Activated CD4-positive, alpha-beta T cell treated with anti-CD3 and anti-CD28 coated beads, Interleukin-2, amount 50 U/mL, for 16 hours (primary cell): Measurements from ENCODE around the gene SP3.

Source experiments
- DNase-seq: peaks from one replicate; pipeline ENCODE4 v3.0.0-alpha.2; 2020

The SP3 gene

DNA sequence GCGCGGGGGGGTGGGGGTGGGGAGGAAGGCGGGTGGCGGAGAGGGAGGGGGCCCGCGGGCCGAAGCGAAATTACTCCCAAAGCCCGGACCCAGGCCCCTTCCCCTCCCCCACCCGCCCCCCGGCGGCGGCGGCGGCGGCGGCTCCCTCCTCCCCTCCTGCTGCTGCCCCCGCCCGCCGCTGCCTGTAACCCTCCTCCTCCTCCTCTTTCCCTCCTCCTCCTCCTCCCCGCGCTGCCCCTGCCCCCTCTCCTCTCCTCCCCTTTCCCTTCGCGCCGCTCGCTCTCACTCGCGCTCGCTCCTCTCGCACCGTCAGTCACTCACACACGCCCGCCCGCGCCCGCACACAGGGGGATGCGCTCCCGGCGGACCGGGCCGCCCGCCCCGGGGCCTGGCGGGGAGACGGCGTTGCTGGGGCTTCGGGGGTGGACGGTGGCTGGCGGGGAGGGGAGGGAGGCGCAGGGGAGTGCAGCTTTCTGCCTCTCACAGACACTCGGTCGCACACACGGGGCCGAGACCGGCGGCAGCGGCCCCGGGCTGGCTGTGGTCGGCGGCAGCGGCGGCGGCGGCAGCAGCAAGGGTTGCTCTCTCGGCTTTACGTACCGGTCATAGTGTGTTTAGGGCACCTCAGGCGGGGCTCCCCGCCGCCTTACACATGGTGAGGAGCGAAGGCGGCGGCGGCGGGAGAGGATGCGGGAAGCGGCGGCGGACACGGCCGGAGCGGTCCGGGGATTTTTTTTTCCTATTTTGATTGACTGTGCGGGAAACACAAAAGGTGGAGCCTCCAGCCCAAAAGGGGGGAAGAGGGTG is 405 bp downstream of the SP3 start:
- peak; percentile 92 for DNase-seq

DNA sequence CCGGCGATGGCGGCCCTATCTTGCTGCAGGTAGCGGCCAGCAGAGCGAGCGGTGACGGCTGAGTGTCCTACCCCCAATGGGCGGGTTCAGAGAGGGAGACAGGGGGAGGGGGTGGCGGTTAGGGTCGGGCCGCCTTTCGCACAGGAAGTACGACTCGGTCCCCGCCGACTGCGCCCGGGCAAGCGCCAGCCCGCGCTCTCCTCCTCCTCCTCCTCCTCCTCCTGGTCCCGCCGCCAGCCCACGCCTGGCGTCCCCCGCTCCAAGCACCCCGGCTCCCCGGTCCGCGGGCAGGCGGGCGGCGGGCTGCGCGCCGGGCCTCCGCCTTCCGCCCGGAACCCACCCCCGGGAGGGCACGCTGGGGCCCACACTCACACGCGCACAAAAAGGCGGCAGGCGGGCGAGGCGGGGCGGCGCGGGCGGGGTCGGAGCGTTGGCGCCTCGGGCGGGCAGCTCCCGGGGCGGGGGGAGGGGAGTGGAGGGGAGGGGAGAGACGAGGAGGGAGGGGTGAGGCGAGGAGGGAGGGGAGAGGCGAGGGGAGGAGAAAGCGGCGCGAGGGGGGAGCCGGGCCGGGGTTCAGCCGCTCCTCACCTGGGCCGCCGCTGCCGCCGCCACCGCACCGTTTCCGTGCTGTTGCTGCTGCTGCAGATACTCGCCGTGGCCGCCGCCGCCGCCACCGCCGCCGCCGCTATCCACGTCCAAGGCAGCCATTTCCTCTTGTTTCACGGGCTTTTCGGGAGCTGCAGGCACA is 1.2 kb downstream of the SP3 start:
- peak; percentile 95 for DNase-seq

DNA sequence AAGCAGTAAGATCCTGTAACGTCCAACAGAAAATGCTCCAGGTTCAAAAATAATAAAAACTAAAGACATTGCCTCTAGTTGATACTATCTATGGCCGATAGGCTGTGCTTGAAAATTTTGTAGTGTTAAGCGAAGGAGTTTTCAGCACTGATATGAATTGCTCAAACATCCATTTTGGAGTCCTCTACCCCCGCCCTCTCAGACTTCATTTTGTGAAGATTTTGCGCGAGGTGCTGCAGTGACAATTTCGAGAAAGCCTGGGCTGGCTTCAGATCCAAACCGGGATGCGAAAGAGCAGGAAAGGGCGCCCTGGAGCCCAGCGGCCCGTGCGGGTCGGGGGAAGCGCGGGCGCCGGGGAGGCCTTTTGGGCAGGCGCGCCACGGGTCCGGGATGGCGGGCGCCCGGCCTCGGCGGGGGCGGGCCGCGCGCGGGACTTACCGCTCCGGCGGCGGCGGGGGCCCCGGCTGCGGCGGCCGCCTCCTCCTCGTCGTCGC is 1.8 kb downstream of the SP3 start:
- peak; percentile 70 for DNase-seq

DNA sequence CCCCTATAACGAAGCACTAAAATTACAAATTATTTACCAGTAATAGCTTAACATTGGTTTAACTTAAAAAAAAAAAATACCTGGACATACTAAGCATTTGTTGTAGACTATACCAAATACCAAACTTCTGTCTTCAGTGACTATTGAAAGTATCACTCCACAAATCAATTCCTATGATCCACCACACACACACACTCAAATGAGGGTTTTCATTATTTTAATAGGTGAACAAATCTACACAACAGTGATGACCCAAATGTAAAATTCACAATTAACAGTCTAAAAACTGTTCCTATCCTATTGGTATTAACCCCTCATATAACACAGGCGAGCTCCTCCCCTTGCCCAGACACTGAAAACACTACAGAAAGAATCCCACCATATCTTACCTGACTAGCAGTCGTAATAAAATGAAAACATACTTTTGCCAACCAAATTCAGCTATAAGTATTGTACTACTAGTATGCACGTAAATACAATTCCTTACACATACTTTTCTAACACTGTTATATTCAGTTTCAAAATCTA is 2.5 kb downstream of the SP3 start:
- DNase-seq, result no peak

DNA sequence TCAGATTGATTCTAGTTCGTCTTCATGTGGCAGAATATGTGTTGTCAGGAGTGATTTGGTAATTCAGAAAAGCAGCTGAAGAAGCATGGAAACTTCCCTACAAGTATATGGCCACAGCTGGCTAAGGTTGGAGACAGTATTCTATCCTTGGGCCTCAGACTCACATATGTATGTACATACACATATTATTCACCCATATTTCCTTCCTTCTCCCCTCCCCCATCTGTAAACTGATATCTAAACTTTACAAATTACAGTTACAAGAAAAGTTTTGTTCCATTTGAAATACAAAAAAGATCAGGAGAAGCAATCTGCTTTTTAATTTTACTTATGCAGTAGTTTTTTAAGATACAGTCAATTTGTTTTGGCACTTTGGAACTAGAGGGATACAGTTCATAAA is 3.1 kb downstream of the SP3 start:
- DNase-seq, result peak; percentile 48

DNA sequence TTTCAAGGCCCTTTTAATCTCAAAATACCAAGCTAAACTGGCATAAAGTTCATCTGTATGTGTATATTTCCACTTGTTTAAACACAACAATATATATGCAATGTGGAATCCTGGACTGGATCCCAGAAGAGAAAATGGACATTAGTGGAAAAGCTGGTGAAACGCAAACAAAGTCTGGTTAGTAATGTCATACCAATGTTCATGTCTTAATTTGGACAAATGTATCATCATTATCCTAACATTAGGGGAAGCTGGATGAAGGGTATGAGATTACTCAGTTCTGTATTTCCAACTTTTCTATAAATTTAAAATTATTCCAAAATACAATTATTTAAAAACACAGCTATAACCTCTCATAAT is 3.8 kb downstream of the SP3 start:
- no peak for DNase-seq

DNA sequence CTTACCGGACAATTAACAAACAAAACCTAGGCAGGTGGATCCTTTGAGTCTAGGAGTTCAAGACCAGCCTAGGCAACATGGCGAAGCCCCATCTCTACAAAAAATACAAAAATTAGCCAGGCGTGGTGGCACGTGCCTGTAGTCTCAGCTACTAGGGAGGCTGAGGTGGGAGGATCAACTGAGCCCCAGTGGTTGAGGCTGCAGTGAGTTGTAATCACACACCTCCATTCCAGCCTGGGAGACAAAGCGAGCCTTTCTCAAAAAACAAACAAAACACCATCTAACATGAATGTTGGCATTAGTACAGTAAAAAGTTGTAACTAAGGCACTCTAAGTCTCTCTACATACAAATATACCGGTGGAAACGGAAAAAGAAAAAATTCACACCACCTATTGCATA is 5.3 kb downstream of the SP3 start:
- no peak for DNase-seq

DNA sequence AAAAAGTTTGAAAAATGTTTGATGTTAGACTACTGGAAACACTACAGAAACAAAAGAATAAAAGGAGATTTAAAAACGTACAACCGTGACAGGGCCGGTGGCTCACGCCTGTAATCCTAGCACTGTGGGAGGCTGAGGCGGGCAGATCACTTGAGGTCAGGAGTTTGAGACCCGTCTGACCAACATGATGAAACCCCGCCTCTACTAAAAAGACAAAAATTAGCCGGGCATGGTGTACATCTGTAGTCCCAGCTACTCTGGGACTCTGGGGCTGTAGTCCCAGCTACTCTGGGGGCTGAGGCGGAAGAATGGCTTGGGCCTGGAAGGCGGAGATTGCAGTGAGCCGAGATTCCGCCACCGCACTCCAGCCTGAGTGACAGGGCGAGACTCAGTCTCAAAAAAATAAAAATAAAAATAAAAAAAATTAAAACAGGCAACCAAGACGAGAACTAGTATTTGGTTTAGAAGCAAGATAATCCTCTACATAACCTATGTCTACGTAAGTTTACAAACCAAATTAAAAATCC is 5.8 kb downstream of the SP3 start:
- no peak for DNase-seq

DNA sequence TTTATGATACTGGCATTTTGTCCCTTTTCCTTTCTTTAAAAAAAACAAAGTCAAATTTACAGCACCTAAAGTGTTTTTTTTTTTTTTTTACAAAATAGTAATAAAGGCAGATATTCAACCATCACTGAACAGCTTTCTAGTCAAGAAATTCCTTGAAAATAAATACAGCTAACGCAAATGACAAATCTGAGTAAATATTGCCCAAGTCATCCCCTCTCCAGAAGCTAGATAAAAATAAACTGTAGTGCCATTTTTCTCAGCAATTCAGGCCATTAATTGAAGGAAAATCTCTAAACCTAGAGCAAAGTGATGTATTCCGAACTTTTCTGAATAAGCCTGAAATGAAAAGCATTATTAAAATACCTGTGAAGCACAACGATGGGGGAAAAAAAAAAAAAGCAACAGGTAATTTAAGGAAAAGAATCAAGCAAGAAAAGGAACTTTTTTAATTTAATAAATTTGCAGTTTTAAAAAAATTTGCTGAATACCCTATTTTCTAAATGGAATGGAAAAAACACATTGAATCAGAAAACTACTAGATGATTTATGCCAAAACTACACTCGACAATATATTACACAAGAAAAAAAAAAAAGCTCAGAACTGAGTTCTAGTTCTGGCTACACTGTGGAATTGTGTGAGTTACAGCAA is 6.9 kb downstream of the SP3 start:
- no peak for DNase-seq

DNA sequence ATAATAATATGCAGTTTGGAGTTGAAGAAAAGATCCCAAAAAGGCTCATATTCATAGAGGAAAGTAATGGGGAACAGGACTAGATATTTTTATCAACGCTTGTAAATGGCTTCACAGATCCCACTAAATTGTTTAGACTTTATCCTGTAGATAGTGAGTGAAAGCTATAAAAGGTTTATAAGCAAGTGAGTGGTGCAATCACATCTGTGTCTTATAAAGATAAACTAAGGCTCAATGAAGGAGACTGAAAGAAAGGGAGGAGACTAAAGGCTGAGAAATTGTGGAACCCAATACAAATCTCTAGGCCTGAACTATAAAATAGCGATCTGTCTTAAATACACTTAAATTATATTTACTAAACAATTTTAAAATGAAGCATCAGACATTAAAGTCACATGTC is 7.7 kb downstream of the SP3 start:
- no peak for DNase-seq

DNA sequence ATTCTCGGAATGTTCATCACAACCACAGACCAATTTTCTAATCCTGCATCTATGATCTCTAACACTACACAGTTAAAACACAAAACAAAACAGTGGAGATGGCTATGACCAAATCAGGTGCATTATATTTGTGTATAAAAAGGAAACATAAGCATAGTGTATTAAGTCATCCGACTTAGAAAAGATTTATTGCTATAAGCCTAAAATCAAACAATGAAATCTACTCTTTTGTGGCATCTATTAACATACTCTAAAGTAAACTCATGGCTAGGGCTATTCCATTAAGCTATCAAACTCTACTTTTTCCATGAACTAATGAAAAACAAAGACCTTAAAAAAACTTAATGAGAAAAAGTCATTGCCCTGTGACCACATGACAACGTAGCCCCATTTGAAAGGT is 8.7 kb downstream of the SP3 start:
- no peak for DNase-seq

DNA sequence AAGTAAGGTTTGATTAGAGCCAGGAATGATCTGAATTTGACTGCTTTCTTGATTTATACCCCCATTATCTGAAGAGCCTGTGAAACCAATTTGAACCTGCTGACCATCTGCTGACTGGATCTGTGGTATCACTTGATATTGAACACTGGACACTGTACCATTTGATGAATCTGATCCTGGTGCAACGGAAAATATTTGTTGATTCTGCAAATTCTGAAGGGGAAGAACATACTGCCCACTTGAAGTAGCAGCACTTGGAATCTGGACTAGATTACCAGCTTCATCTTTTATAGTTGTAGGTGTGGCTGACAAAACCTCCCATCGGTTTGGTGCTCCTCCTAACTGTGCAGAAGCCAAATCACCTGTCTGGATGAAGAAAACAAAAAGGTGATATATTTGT is 9.3 kb downstream of the SP3 start:
- no peak for DNase-seq

DNA sequence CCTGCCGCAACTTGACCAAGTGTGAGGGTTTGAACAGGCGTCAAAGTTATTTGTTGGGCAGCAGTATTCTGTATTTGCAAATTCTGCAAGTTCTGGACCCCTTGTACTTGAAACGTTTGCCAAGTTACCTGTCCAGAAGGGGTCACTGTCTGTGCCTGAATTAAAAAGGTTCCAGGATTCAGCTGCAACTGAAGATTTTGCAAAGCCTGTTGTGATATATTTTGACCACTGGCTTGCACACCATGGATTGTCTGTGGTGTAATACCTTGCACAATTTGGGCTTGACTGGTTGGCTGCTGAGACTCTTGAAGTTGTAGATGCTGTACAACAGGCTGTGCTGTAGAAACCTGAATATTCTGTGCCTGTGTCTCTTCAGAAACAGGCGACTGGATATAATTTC is 10.2 kb downstream of the SP3 start:
- no peak for DNase-seq

DNA sequence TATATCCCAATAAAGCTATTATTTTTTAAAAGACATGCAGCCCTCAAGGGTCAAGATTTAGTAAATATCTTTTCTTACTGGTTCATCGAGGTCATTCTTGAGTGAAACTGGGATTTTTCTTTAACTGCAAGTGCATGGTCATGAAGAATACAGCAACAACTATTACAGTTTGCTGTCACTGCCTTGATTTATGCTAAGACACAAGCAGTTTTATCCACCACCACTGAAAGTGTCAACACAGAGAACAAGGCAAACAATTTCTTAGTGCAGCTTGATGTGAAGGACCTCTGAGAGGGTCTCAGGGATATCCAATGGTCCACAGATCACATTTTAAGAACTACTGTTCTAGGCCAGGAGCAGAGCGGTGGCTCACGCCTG is 12.1 kb downstream of the SP3 start:
- no peak for DNase-seq

DNA sequence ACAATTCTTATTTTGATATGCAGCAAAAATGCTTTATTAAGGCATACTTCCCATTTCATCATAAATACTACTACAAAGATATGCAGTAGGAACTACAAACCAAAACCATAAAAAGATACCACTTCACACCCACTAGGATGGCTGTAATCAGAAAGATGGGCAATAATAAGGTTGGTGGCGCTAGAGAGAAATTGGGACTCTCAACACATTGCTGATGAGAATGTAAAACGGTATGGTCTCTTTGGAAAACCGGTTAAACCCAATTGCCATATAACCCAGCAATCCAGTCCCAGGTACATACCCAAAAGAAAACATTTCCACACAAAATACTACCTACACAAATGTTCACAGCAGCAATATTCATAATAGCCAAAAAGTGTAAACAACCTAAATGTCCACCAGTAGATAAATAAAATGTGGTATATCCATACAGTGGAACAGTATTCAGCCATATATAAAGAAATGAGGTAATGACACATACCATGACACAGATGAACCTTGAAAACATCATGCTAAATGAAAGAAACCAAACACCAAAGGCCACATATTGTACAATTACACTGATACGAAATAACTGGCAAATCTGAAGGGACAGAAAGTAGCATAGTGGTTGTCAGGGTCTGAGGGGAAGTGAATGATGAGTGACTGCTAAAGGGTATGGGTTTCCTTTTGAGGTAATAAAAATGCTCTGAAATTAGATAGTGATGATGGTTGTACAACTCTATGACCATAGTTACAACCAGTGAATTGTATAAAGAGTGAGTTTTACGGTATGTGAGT is 12.7 kb downstream of the SP3 start:
- no peak for DNase-seq

DNA sequence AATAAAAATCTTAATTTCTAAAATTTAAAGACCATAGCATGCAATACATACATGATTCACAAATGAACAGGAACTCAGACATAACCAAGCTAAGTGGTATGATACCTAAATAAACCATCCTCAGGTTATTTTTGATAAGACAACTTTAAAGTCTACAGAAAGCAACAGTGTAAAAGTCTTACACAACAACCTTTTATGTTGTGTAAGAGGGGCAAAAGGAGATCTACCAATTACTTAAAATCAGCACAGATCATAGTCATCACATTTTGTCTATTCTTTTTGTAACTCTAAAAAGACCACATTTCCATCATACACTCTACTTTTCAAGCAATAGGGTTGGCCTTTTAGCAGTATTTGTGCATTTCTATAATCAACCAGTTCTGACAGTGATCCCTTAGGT is 16.3 kb downstream of the SP3 start:
- DNase-seq, result no peak

DNA sequence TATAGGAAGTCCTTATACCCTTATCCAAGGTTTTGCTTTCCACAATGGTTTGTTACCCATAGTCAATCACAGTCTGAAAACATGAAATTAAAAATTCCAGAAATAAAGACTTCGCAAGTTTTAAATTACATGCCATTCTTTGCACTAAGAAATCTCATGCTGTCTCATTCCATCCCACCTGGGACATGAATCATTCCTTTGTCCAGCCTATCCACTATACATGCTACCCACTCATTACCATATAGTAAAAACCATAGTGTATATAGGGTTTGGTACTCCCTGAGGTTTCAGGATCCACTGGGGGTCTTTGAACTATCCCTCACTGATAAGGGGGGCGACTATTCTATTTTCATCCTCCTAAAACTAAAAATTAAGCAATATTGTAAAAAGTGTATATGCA is 17.0 kb downstream of the SP3 start:
- DNase-seq, result no peak

DNA sequence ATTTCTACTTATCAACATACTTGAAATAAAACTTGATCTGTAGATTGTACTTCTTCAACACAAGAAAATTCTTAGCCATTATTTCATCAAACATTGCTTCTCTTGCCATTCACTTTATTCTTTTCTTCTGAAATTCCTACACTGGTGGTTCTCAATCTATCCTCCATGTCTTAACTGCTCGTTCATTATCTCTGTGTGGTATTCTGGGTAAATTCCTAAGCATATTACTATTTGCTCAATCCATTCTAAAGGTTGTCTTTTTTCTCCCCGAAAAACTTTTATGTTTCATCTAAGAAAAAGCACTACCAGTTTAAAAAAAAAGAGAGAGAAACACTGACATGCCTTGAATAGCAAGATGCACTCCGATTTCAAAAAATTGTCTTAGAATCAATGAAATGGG is 18.0 kb downstream of the SP3 start:
- DNase-seq, result no peak

DNA sequence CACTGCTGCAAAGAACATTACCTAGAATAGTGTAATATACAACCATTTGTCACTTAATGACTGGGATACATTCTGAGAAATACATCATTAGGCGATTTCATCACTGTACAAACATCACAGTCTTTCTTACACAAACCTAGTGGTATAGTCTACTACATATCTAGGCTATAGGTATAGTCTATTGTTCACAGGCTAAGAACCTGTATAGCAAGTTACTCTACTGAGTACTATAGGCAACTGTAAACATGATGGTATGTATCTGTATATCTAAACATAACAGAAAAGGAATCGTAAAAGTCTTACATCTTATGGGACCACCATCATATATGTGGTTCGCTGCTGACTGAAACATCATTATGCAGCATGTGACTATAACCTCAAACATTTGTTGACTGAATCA is 21.4 kb downstream of the SP3 start:
- no peak for DNase-seq

DNA sequence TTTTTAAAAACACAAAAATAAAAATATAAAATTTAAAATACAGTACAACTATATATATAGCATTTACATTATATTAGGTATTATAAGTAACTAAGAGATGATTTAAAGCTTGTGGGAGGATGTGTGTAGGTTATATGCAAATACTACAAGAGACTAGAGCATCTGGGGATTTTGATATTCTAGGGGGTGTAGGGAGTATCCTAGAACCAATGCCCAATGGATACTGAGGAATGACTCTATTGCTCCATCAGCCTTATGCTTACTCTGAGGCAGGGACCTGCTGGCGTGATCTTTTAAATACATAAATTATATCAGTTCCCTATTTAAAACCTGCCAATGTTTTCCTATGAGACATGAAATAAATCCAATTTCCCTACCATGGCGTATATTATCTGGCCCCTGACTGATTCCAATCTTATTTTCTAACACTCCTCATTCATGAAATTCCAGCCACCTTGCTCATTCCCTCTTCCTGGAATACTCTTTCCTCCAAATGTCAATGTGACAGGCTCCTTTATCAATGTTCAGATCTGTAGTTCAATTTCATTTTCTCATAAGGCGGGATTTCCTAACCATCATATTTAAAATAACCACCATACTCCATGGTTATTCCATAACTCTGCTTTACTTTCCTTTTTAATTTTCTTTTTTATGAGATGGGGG is 22.2 kb downstream of the SP3 start:
- DNase-seq, result no peak

DNA sequence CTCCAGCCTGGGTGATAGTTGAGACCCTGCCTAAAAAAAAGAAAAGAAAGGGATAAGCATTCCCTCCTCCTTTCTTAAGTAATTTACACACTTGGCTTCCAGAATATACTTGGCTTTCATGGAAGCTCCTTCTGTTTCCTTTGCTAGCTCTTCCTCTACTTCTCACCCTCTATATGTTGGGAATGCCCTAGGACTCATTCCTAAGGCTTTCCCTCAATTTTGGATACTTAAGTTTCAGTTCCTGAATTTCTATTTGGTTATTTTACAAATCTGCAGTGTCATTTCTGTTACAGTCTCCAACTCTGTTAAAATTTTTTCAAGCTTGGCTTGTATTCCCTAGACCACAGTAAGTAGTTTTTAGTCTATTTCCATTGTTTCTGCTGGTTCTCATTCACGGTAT is 23.6 kb downstream of the SP3 start:
- DNase-seq, result no peak
